ENCODE results near the gene GOLPH3. TPM values are rescaled to one million over a fixed set of nuclear protein-coding genes. Genes with fewer than 3 reads are reported as not detected.
"Not testable (repeated sequence)": the region's sequence is repeated elsewhere in the genome, so short reads cannot be mapped to it uniquely, and the experiment has no call there.

GOLPH3 gene
- 10 to 100 TPM; 74.4 to 89.3 TPM for total RNA-seq
- long read RNA-seq, donor 1, transcript GOLPH3-201 (4 exons, 2,721 nt) = major isoform, 53 of 60 reads
- long read RNA-seq, donor 1, partial matches to known transcripts = 0 of 60 reads
- long read RNA-seq, donor 1, other reads (novel, unspliced or antisense) = 6 of 60 reads
- long read RNA-seq, donor 2, transcript GOLPH3-201 (4 exons, 2,721 nt) = major isoform, 28 of 34 reads
- long read RNA-seq, donor 2, partial matches to known transcripts = 1 of 34 reads
- long read RNA-seq, donor 2, other reads (novel, unspliced or antisense) = 5 of 34 reads

DNA sequence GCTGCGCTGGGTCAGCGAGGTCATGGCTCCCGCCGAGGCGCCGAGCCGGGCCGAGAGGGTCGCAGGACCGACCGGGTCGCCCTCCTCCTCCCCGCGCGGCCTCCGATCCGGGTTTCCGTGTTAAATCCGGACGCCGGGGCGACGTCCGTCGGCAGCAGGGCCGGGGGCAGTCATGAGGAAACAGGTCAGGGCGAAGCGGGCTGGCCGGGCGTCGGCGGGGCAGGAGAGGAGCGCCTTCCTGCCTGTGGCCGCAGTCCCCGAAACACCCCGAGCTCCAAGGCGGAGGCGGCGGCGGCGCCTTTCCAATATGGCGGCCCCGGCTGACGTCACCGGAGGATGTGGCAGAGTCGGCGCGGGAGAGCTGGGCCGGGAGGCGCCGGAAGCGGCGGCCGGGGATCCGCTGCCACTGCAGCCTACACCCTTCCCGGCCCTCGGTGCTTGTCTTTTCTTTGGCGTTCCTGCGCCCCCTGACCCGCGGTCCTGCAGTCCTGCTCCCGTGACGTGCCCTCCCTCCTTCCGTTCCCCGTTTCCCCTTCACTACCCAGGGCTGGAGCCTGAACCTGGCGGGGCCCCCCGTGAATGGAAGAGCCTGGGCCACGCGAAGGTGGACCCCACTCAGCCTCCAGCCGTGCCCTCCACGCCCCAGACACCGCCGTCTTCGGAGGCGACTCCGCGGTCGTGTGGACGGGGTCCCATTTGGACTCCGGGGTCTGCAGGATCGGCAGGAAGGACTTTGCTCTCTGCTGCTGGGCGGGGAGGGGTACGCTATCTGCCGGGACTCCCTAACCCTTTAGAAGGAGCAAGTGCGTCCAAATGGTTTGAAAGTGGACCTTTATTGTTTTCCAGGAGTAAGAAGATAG is at the start of gene GOLPH3:
TSS of gene GOLPH3 (minus strand) at position 309 of the 860 bp plus-strand sequence. CDS start at position 24, 285 bp downstream.
- peak; percentile 99 for DNase-seq (ENCODE audit: low spot score)
- intact Hi-C loops (cut with DNase I) = no loop called here

DNA sequence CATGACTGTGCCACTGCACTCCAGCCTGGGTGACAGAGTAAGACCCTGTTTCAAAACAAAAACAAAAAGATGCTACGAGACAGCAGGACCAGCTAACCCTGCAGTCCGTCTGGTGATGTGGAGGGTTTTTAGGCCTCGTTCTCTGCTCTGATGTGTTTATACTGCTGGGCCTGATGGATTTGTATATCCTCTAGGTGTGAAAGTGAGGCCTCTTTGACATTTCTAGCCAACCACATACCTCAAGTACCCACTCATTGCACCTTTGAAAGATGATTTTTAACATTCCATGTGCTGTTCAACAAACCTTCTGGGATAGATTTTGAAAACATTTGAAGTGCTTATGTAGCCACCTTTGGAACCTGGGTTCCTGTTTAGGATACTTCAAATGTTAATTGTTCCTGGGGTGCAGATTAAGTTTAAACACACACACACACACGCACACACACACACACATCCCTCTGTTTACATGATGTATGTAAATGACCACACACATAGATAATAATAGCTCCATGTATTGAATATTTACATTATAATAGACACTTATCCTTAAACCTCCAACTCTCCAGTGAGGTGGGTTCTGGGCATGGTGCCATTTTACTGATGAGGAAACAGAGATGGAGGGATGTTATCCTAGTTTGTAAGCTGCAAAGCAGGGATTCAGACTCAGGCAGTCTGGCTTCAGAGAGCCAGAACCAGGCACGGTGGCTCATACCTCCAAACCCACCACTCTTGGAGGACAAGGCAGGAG is 48.8 kb upstream of the GOLPH3 start:
- no peak for DNase-seq (ENCODE audit: low spot score)
- intact Hi-C loops (cut with DNase I) = loop anchor here in 1 of 2 donors (10.0 kb wide), 1 partner anchor 552 kb away; no protein-coding TSS in a partner anchor

DNA sequence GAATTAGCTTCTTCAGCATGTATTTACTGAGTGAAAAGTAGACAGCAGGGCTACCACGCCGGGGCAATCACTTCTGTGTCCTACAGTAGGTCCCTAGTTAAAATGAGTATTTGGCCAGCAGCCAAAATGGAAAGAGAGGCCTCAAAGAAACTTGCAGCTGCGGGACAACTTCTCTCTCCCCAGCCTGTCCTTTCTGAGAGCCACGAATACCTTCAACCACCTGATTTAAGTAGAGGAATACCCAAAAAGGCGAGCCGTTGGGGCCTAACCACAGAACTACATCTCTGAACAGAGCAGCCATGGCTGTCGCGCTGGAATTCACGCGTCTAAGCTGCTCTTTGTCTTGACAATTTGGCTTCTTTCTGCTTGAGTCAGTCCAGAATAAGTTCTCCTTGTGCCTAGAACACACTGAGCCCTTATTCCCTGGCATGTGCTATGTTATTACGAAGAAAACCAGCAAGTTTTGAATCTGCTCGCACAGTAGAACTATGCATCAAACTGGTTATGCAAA is 43.8 kb upstream of the GOLPH3 start:
- DNase-seq (ENCODE audit: low spot score) = no peak
- intact Hi-C loops (cut with DNase I) = no loop called here

DNA sequence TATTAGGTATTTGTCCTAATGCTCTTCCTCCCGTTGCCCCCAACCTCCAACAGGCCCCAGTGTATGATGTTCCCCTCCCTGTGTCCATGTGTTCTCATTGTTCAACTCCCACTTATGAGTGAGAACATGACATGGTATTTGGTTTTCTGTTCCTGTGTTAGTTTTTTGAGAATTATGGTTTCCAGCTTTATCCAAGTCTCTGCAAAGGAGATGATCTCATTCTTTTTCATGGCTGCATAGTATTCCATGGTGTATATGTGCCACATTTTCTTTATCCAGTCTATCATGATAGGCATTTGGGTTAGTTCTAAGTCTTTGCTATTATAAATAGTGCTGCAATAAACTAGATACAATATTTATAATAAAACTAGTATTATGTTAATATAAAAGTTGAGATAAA is 40.2 kb upstream of the GOLPH3 start:
- DNase-seq (ENCODE audit: low spot score); intact Hi-C loops (cut with DNase I): not testable (repeated sequence)

DNA sequence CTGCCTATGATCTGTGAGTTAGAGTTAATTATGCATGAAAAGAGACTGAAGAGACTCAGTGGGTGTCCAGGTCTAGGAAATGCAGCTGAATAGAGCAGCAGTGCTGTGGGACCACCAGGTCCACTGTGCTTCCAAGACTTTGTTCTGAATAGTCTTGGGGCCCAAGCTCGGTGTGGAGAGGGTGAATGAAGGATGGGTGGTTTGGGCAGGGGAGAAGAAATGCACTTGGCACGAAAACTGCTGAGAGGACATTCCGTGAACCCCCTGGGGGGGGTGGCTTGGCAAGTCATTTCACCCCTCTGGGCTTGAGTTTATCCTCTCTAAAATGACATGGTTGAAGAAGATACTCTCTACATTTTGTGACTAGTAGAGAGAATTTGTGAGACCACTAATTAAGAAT is 36.0 kb upstream of the GOLPH3 start:
- DNase-seq (ENCODE audit: low spot score) = no peak
- intact Hi-C loops (cut with DNase I) = no loop called here

DNA sequence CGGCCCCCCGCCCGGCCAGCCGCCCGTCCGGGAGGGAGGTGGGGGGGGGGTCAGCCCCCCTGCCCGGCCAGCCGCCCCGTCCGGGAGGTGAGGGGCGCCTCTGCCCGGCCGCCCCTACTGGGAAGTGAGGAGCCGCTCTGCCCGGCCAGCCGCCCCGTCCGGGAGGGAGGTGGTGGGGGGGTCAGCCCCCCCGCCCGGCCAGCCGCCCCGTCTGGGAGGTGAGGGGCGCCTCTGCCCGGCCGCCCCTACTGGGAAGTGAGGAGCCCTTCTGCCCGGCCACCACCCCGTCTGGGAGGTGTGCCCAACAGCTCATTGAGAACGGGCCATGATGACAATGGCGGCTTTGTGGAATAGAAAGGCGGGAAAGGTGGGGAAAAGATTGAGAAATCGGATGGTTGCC is 34.7 kb upstream of the GOLPH3 start:
- DNase-seq (ENCODE audit: low spot score); intact Hi-C loops (cut with DNase I): not testable (repeated sequence)

DNA sequence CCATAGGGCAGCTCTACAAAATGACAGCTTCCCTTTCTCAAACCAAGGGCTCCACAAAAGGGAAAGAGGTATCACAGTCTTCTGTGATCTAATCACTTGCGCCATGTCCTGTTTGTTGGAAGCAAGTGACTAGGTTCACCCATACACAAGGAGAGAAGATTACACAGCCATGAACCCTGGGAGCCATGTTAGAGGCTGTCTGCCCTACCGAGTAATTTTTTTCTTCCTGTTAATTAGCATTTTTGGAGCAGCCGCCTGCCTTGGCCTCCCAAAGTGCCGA is 33.2 kb upstream of the GOLPH3 start:
- intact Hi-C loops (cut with DNase I) = no loop called here
- DNase-seq (ENCODE audit: low spot score) = no peak

DNA sequence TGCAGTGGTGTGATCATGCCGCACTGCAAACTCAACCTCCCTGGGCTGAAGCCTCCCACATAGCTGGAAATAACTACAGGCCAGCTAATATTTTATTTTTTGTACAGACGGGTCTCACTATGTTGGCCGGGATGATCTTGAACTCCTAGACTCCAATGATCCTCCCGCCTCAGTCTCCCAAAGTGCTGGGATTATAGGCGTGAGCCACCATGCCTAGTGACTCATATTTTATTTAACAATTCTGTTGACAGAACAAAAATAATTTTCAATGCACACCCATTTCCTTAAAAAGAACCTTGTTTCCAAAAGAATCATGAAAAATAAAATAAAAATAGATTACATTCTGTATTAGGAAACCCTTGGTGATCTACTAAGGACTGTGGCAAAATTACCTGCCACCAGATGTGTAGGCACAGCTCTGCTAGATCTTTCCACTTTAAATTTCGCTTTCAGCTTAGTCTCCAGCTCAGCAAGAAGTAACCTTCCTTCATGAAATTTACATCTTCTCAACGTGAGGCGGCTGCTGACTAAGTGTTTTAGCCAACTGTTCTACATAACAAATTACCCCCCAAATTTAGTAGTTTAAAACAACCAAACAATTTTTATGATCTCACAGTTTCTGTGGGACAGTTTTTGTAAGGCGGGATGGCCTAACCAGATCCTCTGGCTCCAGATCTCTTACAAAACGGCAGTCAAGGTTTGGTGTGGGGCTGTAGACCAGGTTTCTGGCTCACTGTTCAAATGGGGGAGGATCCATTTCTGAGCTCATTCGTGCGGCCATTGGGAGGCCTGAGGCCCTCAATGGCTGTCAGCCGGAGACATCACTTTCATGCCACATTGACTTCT is 32.6 kb upstream of the GOLPH3 start:
- intact Hi-C loops (cut with DNase I) = no loop called here
- DNase-seq (ENCODE audit: low spot score) = no peak

DNA sequence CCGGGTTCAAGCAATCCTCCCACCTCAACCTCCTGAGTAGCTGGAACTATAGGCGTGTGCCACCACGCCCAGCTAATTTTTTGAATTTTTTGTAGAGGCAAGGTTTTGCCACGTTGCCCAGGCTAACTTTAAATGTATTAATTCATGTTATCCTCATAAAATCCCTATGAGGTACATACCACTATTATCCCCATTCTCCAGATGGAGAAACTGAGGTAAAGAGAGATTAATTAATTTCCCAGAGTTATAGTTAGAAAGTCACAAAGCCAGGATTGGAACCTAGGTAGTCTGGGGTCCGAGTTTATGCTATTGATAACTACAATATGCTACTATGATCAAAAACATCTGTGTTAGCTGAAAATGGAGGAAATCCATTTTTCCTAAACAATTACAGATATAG is 31.9 kb upstream of the GOLPH3 start:
- DNase-seq (ENCODE audit: low spot score) = no peak
- intact Hi-C loops (cut with DNase I) = no loop called here

DNA sequence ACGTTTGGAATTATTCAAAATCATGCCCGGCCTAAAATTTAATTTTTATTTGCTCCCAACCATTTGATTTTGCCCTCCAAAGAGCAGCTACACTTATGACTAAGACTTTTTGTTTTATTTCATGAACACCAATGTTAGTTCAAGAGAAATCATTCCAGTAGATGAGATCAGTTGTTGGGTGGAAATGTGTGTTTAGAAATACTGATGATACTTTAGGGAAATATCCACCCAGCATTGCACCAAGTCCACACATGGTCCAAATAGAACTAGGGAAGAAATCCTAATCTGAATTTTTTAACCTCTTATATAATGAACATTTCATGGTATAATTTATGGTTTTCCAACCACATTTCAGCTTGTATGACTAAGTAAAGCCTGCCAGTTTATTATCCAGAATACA is 28.3 kb upstream of the GOLPH3 start:
- DNase-seq (ENCODE audit: low spot score) = no peak
- intact Hi-C loops (cut with DNase I) = no loop called here

DNA sequence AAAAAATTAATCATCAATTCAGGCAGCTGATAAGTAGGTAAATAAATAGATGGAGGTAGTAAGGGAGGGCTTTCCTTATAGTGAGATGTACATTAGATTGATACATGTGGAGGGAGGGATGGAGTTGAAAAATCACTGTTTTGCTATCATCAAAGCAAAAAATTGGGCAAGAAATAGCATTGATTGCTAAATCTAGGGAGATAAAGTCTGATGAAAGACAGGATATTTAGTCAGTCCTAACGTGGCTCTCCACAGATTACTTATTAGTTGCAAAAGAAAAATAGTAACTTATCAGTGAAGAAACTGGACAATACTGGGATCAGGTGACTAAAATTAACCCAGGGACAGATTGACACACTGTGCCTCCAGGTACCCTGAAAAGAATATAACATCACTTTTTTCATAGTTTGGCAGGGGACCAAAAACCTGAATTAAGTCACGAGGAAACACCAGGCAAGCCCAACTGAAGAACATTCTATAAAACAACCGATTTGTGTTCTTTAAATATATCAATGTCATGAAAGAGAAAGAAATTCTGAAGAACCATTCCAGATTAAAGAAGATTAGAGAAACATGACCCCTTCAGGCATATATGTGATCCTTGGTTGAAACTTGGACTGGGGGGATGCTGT is 27.1 kb upstream of the GOLPH3 start:
- no peak for DNase-seq (ENCODE audit: low spot score)
- intact Hi-C loops (cut with DNase I) = no loop called here

DNA sequence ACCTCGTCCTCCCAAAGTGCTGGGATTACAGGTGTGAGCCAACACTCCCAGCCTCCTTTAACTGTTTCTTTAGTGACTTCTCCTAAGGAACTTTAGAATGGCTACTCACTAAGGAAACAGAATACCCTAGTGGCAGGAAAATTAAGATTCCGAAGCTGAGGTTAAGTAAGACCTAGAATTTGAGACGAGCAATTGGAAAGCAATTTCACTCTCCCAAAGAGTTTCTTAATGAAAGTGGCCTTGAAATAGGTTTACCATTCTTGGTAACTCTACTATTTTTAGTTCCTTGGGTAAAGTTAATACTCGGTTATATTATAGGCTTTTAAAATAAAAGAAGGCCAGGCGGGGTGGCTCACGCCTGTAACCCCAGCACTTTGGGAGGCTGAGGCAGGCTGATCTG is 22.9 kb upstream of the GOLPH3 start:
- intact Hi-C loops (cut with DNase I) = no loop called here
- no peak for DNase-seq (ENCODE audit: low spot score)

DNA sequence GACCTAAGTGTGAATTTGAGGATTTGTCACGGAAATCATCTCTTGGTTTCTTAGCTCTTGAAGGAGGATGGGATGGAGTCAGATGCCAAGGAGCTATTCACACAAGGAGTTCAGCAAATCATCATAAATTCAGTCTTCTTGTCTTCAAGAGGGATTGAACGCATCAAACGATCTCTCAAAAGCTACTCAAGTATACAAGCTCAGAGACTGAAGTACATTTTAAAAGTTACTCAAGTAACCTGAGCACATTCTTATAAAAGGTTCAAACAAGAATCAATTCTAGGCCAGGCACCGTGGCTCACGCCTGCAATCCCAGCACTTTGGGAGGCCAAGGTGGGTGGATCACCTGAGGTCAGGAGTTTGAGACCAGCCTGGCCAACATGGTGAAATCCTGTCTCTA is 21.1 kb upstream of the GOLPH3 start:
- intact Hi-C loops (cut with DNase I) = no loop called here
- no peak for DNase-seq (ENCODE audit: low spot score)

DNA sequence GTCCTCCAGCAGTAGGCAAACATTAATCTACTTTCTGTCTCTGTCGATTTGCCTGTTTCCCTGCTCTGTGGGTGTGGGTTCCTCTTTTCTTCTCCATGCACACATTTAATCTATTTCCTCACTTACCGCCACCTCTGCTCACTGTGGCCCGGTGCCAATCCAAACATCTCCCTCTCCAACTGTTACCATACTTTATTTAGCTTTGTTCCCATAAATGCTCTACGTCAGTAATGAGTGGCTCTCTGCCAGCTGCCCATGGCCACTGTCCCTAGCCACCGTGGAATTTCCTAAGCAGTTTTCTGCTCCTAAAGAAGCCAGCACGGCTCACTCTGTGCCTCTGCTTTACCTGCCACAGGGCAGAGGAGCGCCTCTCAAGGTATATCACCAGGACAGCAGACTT is 19.5 kb upstream of the GOLPH3 start:
- intact Hi-C loops (cut with DNase I) = no loop called here
- peak; percentile 93 for DNase-seq (ENCODE audit: low spot score)

DNA sequence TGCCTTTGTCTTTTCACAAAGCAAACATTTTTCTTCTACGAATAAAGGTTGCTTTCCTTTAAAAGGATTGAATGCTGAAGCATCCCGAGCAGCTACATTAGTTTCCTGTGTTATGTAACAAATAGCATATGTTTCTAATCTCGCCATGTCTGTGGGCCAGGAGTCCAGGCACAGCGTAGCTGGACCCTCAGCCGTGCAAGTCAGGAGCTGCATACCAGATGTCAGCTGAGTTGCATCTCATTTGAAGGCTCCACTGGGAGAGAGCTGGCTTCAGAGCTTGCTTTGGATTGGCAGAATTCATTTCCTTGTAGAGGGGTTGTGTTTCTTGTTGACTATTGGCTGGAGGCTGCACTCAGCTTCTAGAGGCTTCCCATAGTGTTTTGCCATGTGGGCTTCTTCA is 16.0 kb upstream of the GOLPH3 start:
- no peak for DNase-seq (ENCODE audit: low spot score)
- intact Hi-C loops (cut with DNase I) = no loop called here

DNA sequence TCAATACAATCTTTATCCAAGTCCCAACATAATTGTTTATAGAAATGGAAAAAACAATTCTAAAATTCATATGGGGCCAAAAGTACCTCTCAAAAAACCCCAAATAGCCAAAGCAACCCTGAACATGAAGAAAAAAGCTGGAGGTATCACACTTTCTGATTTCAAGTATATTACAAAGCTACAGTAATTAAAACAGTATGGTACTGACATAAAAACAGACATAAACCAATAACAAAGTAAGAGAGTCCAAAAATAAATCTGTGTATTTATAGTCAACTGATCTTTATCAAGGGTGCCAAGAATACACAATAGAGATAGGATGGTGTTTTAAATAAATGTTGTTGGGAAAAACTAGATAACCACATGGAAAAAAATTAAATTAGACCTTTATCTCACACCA is 13.6 kb upstream of the GOLPH3 start:
- no peak for DNase-seq (ENCODE audit: low spot score)
- intact Hi-C loops (cut with DNase I) = no loop called here

DNA sequence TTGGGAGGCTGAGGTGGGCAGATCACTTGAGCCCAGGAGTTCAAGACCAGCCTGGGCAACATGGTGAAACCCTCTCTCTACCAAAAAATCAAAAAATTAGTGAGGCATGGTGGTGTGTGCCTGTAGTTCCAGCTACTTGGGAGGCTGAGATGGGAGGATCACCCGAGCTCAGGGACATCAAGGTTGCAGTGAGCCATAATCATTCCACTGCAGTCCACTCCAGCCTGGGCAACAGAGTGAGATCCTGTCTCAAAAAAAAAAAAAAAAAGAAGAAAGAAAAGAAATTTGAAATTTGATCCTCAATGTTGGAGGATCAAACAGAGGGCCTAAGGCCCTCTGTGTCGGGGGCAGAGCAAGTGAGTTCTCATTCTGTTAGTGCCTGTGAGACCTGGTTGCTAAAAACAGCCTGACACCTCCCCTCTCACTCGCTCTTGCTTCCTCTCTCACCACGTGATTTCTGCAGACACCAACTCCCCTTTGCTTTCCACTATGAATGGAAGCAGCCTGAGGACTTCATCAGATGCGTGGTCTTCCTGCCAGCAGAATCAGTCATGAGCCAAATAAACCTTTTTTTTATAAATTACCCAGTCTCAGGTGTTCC is 8.4 kb upstream of the GOLPH3 start:
- intact Hi-C loops (cut with DNase I) = no loop called here

DNA sequence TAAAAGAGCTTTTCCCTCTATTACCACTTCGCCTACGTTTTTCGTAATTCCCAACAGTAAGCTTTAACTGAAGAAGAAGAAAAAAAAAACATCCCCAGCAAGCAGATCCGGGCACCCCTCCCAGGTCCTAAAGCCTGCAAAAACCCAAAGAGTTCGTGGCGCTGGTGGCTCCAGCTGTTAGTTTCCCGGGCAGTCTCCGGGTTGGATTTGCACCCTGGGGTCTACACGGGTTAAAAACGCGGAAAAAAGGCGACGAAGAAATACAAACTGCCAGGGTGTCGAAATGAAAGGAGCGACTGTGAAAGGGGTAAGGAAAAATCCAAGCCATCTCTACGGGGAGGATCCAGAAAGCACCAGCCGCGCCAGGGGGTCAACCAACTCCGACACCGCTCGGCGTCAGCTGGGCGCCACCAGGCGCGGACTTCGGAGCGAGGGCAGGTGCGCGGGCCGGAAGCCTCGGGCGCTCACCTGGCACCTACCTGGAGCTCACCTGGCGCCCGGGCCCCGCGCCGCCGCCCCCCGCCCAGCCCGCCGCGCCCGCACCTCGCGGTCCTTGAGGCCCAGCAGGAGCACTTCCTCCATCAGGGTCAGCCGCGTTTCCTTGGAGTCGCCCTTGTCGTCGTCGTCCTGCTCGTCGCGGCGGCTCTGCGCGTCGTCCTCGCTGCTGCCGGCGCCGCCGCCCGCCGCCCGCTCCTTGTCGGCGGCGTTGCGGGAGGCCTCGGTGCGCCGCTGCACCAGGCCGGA is 680 bp downstream of the GOLPH3 start:
- DNase-seq (ENCODE audit: low spot score) = peak; percentile 86
- intact Hi-C loops (cut with DNase I) = no loop called here

More for the DNA sequence above, 8.4 kb upstream of the GOLPH3 start:
- DNase-seq (ENCODE audit: low spot score) = no peak

All from posterior vena cava (tissue), 2 donors.